ENCODE results near the gene THUMPD1.
"Not testable (repeated sequence)": the region's sequence is repeated elsewhere in the genome, so short reads cannot be mapped to it uniquely, and the experiment has no call there.

The THUMPD1 gene

DNA sequence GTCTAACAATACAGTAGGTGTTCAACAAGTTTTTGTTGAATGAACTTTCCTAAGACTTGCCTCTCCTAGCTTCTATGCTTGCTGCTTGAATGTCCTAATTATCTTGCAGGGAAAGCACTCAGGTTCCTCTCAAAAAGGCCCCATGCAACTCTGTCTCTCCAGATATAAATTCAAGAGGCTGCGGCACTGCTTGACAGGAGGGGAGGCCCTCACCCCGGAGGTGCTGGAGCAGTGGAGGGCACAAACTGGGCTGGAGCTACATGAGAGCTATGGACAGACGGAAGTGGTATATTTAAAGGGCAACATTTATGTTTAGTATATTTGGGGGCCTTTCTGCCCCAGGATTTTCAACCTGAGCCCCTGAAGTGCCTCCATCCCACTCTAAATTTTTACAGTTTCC is 14.4 kb downstream of the THUMPD1 start:
- H3K23ac ChIP-seq (ENCODE audit: low read depth, low read length, poor library complexity): no peak overlapping the region
- peaks cover 0 to 2% of the 10 kb centered on the region in 2 donors for H3K9me3 ChIP-seq (replicated peaks in 1 of 2; ENCODE audit: control insufficient read depth in 2 of 2, insufficient read depth in 1 of 2, low read depth in 1 of 2, low read length in 2 of 2)
- no peak overlapping the region for H4K8ac ChIP-seq (ENCODE audit: low read depth, low read length)
- H2AK5ac ChIP-seq (ENCODE audit: low read depth, low read length): no peak overlapping the region
- H3K4ac ChIP-seq (ENCODE audit: low read length): no peak overlapping the region
- H3K4me1 ChIP-seq (ENCODE audit: control insufficient read depth in 2 of 2, insufficient read depth in 1 of 2, low read depth in 1 of 2, low read length in 2 of 2): no peaks in the 10 kb centered on the region
- no peak overlapping the region for H3K9ac ChIP-seq (ENCODE audit: low read depth, low read length, poor library complexity)
- no peak overlapping the region for H3K4me2 ChIP-seq (ENCODE audit: insufficient read depth, low read length, poor library complexity, severe bottlenecking)
- WGBS, 2 donors (ENCODE audit: extremely low coverage in 2 of 2, insufficient read length in 2 of 2, insufficient replicate concordance in 1 of 2): no CpG with 5 or more reads among the region's 3 CpGs
- H3K18ac ChIP-seq (ENCODE audit: low read length): no peak overlapping the region
- no peak overlapping the region for H4K91ac ChIP-seq (ENCODE audit: low read depth, low read length, poor library complexity)
- no peak overlapping the region for H2BK5ac ChIP-seq (ENCODE audit: low read length)
- H3K4me3 ChIP-seq (ENCODE audit: low read length in 2 of 2): no peak overlapping the region
- no peaks in the 10 kb centered on the region for H3K27me3 ChIP-seq (ENCODE audit: control insufficient read depth in 3 of 3, insufficient read depth in 3 of 3, low read depth in 1 of 3, low read length in 3 of 3)
- H3K79me1 ChIP-seq (ENCODE audit: low read depth, low read length): no peaks in the 10 kb centered on the region
- no peak overlapping the region for H2AFZ ChIP-seq (ENCODE audit: low read length)
- H2BK120ac ChIP-seq (ENCODE audit: low read depth, low read length): no peak overlapping the region
- DNase-seq (ENCODE audit: low spot score): no peak
- no peak overlapping the region for H2BK12ac ChIP-seq (ENCODE audit: low read length)
- no peak overlapping the region for H2BK15ac ChIP-seq (ENCODE audit: low read length)
- H3K14ac ChIP-seq (ENCODE audit: low read length): no peak overlapping the region
- no peak overlapping the region for H3K27ac ChIP-seq (replicated peaks; ENCODE audit: low read length)
- no peaks in the 10 kb centered on the region for H3K36me3 ChIP-seq (replicated peaks in 1 of 2; ENCODE audit: control insufficient read depth in 2 of 2, insufficient read depth in 2 of 2, low read length in 2 of 2)

DNA sequence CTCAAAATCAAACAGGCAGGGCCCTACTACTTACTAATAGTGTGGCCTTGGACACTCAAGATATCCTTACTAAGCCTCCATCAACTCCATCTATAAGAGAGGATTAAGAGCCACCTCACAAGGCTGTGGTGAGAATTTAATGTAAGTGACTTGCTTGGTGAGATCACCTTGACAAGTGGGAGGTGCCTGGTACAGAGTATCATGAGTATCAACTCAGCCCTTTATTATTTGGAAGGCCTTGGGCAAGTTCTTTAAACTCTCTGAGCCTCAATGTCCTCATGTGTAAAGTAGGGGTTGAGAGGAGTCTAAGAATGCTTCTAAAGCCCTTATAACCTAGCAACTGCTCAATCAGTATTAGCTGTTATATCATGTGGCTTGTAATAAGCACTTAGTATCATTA is 15.0 kb downstream of the THUMPD1 start:
- H3K23ac ChIP-seq (ENCODE audit: low read depth, low read length, poor library complexity): no peak overlapping the region
- H3K27me3 ChIP-seq (ENCODE audit: control insufficient read depth in 3 of 3, insufficient read depth in 3 of 3, low read depth in 1 of 3, low read length in 3 of 3): no peaks in the 10 kb centered on the region
- H2AK5ac ChIP-seq (ENCODE audit: low read depth, low read length): no peak overlapping the region
- no peak overlapping the region for H3K4me3 ChIP-seq (ENCODE audit: low read length in 2 of 2)
- H3K27ac ChIP-seq (replicated peaks; ENCODE audit: low read length): no peak overlapping the region
- no peak overlapping the region for H3K9ac ChIP-seq (ENCODE audit: low read depth, low read length, poor library complexity)
- H4K8ac ChIP-seq (ENCODE audit: low read depth, low read length): no peak overlapping the region
- no peak overlapping the region for H4K91ac ChIP-seq (ENCODE audit: low read depth, low read length, poor library complexity)
- DNase-seq (ENCODE audit: low spot score): no peak
- H3K79me1 ChIP-seq (ENCODE audit: low read depth, low read length): no peaks in the 10 kb centered on the region
- H3K14ac ChIP-seq (ENCODE audit: low read length): no peak overlapping the region
- H2BK120ac ChIP-seq (ENCODE audit: low read depth, low read length): no peak overlapping the region
- H2BK15ac ChIP-seq (ENCODE audit: low read length): no peak overlapping the region
- H2BK5ac ChIP-seq (ENCODE audit: low read length): no peak overlapping the region
- H3K36me3 ChIP-seq (replicated peaks in 1 of 2; ENCODE audit: control insufficient read depth in 2 of 2, insufficient read depth in 2 of 2, low read length in 2 of 2): no peaks in the 10 kb centered on the region
- no peak overlapping the region for H3K4ac ChIP-seq (ENCODE audit: low read length)
- no peak overlapping the region for H2AFZ ChIP-seq (ENCODE audit: low read length)
- H3K4me2 ChIP-seq (ENCODE audit: insufficient read depth, low read length, poor library complexity, severe bottlenecking): no peak overlapping the region
- H3K18ac ChIP-seq (ENCODE audit: low read length): no peak overlapping the region
- peaks cover 0 to 2% of the 10 kb centered on the region in 2 donors for H3K9me3 ChIP-seq (replicated peaks in 1 of 2; ENCODE audit: control insufficient read depth in 2 of 2, insufficient read depth in 1 of 2, low read depth in 1 of 2, low read length in 2 of 2)
- no peaks in the 10 kb centered on the region for H3K4me1 ChIP-seq (ENCODE audit: control insufficient read depth in 2 of 2, insufficient read depth in 1 of 2, low read depth in 1 of 2, low read length in 2 of 2)
- no peak overlapping the region for H2BK12ac ChIP-seq (ENCODE audit: low read length)

DNA sequence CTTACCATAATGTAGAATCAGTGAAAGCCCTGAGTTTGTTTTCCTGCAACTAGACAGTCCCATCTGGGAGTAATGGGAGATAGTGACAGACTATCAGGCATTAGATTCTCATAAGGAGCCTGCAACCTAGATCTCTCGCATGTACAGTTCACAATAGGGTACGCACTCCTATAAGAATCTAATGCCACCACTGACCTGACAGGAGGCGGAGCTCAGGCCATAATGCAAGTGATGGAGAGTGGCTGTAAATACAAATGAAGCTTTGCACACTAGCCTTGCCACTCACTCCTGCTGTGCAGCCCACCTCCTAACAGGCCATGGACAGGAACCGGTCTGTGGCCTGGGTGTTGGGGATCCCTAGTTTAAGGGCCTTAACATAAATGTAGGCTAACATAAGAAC is 21.4 kb downstream of the THUMPD1 start:
- no peak overlapping the region for H4K8ac ChIP-seq (ENCODE audit: low read depth, low read length)
- no peaks in the 10 kb centered on the region for H3K27me3 ChIP-seq (ENCODE audit: control insufficient read depth in 3 of 3, insufficient read depth in 3 of 3, low read depth in 1 of 3, low read length in 3 of 3)
- no peak overlapping the region for H4K91ac ChIP-seq (ENCODE audit: low read depth, low read length, poor library complexity)
- H2BK15ac ChIP-seq (ENCODE audit: low read length): no peak overlapping the region
- no CpG with 5 or more reads among the region's 4 CpGs for WGBS, 2 donors (ENCODE audit: extremely low coverage in 2 of 2, insufficient read length in 2 of 2, insufficient replicate concordance in 1 of 2)
- no peak overlapping the region for H3K27ac ChIP-seq (replicated peaks; ENCODE audit: low read length)
- H2BK5ac ChIP-seq (ENCODE audit: low read length): no peak overlapping the region
- no peaks in the 10 kb centered on the region for H3K4me1 ChIP-seq (ENCODE audit: control insufficient read depth in 2 of 2, insufficient read depth in 1 of 2, low read depth in 1 of 2, low read length in 2 of 2)
- H2AFZ ChIP-seq (ENCODE audit: low read length): no peak overlapping the region
- no peak overlapping the region for H3K14ac ChIP-seq (ENCODE audit: low read length)
- H3K23ac ChIP-seq (ENCODE audit: low read depth, low read length, poor library complexity): no peak overlapping the region
- no peak overlapping the region for H3K4me2 ChIP-seq (ENCODE audit: insufficient read depth, low read length, poor library complexity, severe bottlenecking)
- H2BK120ac ChIP-seq (ENCODE audit: low read depth, low read length): no peak overlapping the region
- no peaks in the 10 kb centered on the region for H3K79me1 ChIP-seq (ENCODE audit: low read depth, low read length)
- no peak overlapping the region for H3K4me3 ChIP-seq (ENCODE audit: low read length in 2 of 2)
- no peak overlapping the region for H2BK12ac ChIP-seq (ENCODE audit: low read length)
- DNase-seq (ENCODE audit: low spot score): no peak
- H3K18ac ChIP-seq (ENCODE audit: low read length): no peak overlapping the region
- no peak overlapping the region for H2AK5ac ChIP-seq (ENCODE audit: low read depth, low read length)
- peaks cover 0 to under 1% of the 10 kb centered on the region in 2 donors for H3K9me3 ChIP-seq (replicated peaks in 1 of 2; ENCODE audit: control insufficient read depth in 2 of 2, insufficient read depth in 1 of 2, low read depth in 1 of 2, low read length in 2 of 2)
- no peak overlapping the region for H3K4ac ChIP-seq (ENCODE audit: low read length)
- H3K9ac ChIP-seq (ENCODE audit: low read depth, low read length, poor library complexity): no peak overlapping the region
- no peaks in the 10 kb centered on the region for H3K36me3 ChIP-seq (replicated peaks in 1 of 2; ENCODE audit: control insufficient read depth in 2 of 2, insufficient read depth in 2 of 2, low read length in 2 of 2)

DNA sequence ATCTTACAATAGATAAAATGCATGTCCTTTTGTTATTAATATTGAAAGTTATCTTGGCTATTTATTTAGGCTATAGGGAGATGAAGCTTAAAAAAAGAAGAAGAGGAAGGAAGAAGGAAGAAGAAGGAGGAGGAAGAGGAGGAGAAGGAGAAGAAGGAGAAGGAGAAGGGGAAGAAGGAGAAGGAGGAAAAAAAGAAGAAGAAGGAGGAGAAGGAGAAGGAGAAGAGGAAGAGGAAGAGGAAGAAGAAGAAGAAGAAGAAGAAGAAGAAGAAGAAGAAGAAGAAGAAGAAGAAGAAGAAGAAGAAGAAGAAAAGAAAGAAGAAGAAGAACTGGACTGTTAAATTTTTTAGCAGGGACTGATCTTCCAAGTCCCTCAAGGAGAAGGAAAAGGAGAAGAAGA is 23.9 kb downstream of the THUMPD1 start:
- H3K4me2 ChIP-seq (ENCODE audit: insufficient read depth, low read length, poor library complexity, severe bottlenecking); H3K4me3 ChIP-seq (ENCODE audit: low read length in 2 of 2); H3K79me1 ChIP-seq (ENCODE audit: low read depth, low read length); H3K36me3 ChIP-seq (replicated peaks in 1 of 2; ENCODE audit: control insufficient read depth in 2 of 2, insufficient read depth in 2 of 2, low read length in 2 of 2); H3K4me1 ChIP-seq (ENCODE audit: control insufficient read depth in 2 of 2, insufficient read depth in 1 of 2, low read depth in 1 of 2, low read length in 2 of 2); H3K9ac ChIP-seq (ENCODE audit: low read depth, low read length, poor library complexity); H3K4ac ChIP-seq (ENCODE audit: low read length); H2AK5ac ChIP-seq (ENCODE audit: low read depth, low read length); H3K9me3 ChIP-seq (replicated peaks in 1 of 2; ENCODE audit: control insufficient read depth in 2 of 2, insufficient read depth in 1 of 2, low read depth in 1 of 2, low read length in 2 of 2); H3K18ac ChIP-seq (ENCODE audit: low read length); H3K14ac ChIP-seq (ENCODE audit: low read length); H3K23ac ChIP-seq (ENCODE audit: low read depth, low read length, poor library complexity); H4K91ac ChIP-seq (ENCODE audit: low read depth, low read length, poor library complexity); H2BK120ac ChIP-seq (ENCODE audit: low read depth, low read length); H2BK5ac ChIP-seq (ENCODE audit: low read length); DNase-seq (ENCODE audit: low spot score); H4K8ac ChIP-seq (ENCODE audit: low read depth, low read length); H2BK15ac ChIP-seq (ENCODE audit: low read length); H2BK12ac ChIP-seq (ENCODE audit: low read length); H2AFZ ChIP-seq (ENCODE audit: low read length); H3K27me3 ChIP-seq (ENCODE audit: control insufficient read depth in 3 of 3, insufficient read depth in 3 of 3, low read depth in 1 of 3, low read length in 3 of 3); H3K27ac ChIP-seq (replicated peaks; ENCODE audit: low read length): not testable (repeated sequence)
